Stimulated activated naive B cell treated with anti-CD40 and anti-IgM and Interleukin-4, amounts not matched to agents 10 μg/mL and 1 μg/mL and 100 μg/mL, for 72 hours (primary cell): ENCODE results near the gene GPR101.

Experiments used
- ATAC-seq, 2 donors: fragments of 150-1000 bp; cut with Tn5 transposase; replicated peaks; 2 replicates each; pipeline ENCODE4 v1.10.0; 2021; ENCODE audit warnings: moderate library complexity in 1 of 2
- DNase-seq: peaks from one replicate; pipeline ENCODE4 v3.0.0; 2021
- H3K27ac Mint-ChIP-seq: one replicate; pipeline ENCODE4 v1.8.0; 2022; ENCODE audit warnings: mild to moderate bottlenecking, mixed read lengths
- H3K27me3 Mint-ChIP-seq, 2 donors: one replicate each; pipeline ENCODE4 v1.8.0; 2022; ENCODE audit warnings: mixed read lengths in 2 of 2
- H3K36me3 Mint-ChIP-seq, 2 donors: one replicate each; pipeline ENCODE4 v1.8.0; 2022; ENCODE audit warnings: mixed read lengths in 2 of 2, mild to moderate bottlenecking in 1 of 2
- H3K4me1 Mint-ChIP-seq, 2 donors: one replicate each; pipeline ENCODE4 v1.8.0; 2022; ENCODE audit warnings: mixed read lengths in 2 of 2, mild to moderate bottlenecking in 1 of 2
- H3K4me3 Mint-ChIP-seq, 2 donors: one replicate each; pipeline ENCODE4 v1.8.0; 2022; ENCODE audit warnings: mild to moderate bottlenecking in 2 of 2, mixed read lengths in 2 of 2, moderate library complexity in 1 of 2
- H3K9me3 Mint-ChIP-seq, 2 donors: one replicate each; pipeline ENCODE4 v1.8.0; 2022; ENCODE audit warnings: mixed read lengths in 2 of 2, mild to moderate bottlenecking in 1 of 2

Gene GPR101, protein sequence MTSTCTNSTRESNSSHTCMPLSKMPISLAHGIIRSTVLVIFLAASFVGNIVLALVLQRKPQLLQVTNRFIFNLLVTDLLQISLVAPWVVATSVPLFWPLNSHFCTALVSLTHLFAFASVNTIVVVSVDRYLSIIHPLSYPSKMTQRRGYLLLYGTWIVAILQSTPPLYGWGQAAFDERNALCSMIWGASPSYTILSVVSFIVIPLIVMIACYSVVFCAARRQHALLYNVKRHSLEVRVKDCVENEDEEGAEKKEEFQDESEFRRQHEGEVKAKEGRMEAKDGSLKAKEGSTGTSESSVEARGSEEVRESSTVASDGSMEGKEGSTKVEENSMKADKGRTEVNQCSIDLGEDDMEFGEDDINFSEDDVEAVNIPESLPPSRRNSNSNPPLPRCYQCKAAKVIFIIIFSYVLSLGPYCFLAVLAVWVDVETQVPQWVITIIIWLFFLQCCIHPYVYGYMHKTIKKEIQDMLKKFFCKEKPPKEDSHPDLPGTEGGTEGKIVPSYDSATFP

DNA sequence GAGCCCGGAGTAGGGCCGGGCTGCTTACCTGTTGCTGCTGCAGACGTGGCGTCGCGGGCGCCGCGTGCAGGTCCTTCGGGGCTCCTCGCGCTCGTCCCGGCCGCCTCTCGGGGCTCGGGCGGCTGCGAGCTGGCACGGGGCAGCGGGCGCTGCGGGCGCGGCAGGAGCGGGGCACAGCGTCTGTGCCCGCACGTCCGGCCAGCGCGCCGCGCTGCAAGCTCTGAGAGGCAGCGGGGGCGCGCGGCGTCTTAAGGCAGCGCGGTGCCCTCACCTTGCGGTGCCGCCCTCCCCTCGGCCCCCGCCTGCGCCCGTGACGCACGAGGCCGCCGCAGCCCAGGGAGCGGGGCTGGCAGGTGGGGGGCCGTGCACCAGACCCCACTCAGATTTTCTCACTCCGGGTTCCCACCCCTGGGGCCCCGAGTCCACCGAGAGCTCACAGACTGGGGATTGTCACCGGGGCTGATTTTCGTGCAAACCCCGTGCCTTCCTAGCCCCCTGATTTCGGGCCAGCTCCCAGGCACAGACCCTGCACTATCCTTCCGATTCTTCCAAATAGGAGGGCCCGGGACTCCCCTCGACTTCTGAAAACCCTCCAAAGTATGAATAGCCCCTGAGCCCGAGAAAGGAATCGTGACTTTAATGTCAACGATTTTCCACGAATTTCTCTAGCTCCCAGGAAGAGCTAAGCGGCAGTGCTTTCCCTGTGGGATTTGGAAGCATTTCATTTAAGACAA, at the start of gene GPR101:
Gene GPR101, minus strand, starts transcription at position 222 of the 734 bp plus-strand sequence. CDS start 2,321 bp downstream, outside the sequence.
- Mint-ChIP-seq H3K4me3 (peak within 1 kb of the TSS in 1 of 2 donors; percentile 33), H3K36me3 (no peaks in the 10 kb centered on the region), H3K27ac (no peak within 1 kb of the TSS), H3K9me3 (no peaks in the 10 kb centered on the region), H3K27me3 (peaks cover 19 to 40% of the 10 kb centered on the region in 2 donors), H3K4me1 (no peaks in the 10 kb centered on the region)
- DNase-seq (no peak), ATAC-seq (peak in 1 of 2 donors; percentile 22)

DNA sequence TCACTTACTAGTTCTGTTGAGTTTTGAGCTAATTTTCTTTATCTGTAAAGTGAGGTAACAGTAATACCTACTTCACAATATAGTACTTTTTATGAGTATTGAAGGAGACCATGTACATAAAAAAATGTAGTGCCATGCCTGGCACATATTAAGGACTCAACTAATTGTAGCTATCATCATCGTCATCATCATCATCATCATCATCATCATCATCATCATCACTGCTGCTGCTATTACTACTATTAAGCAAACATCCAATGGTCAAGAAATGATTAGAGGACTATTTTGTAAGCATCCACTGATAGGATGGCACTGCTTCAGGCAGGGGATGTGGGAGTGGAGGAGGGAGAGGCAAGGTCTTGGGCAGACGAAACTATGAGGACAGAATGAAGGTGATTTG, 47.4 kb upstream of the GPR101 start:
- H3K36me3 Mint-ChIP-seq: no peaks in the 10 kb centered on the region
- ATAC-seq (no peak), DNase-seq (no peak)
- H3K4me1 Mint-ChIP-seq: no peaks in the 10 kb centered on the region
- peaks cover 6 to 11% of the 10 kb centered on the region in 2 donors for H3K27me3 Mint-ChIP-seq
- no peak overlapping the region for H3K4me3 Mint-ChIP-seq
- no peaks in the 10 kb centered on the region for H3K9me3 Mint-ChIP-seq
- H3K27ac Mint-ChIP-seq: no peak overlapping the region

DNA sequence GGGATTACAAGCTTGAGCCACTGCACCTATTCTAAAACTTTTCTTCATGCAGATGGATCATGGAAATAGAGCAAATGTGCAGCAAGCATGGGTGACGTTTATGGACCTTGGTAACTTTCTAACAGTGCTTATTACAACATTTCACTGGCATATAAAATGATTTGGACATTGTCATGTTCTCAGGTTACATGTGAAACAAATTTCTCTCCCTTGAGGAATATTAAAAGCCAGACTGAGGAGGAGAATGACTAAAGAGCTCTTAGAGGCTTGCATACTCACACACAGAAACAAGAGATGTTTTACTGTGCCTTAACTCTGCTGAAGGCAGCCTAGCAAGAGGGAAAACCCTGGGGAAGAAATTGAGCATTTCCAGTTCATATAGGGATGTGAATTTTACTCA, 38.6 kb upstream of the GPR101 start:
- no peaks in the 10 kb centered on the region for H3K9me3 Mint-ChIP-seq
- no peak overlapping the region for H3K4me3 Mint-ChIP-seq
- H3K27me3 Mint-ChIP-seq: no peaks in the 10 kb centered on the region
- H3K27ac Mint-ChIP-seq: no peak overlapping the region
- H3K4me1 Mint-ChIP-seq: no peaks in the 10 kb centered on the region
- ATAC-seq (no peak), DNase-seq (no peak)
- H3K36me3 Mint-ChIP-seq: no peaks in the 10 kb centered on the region

DNA sequence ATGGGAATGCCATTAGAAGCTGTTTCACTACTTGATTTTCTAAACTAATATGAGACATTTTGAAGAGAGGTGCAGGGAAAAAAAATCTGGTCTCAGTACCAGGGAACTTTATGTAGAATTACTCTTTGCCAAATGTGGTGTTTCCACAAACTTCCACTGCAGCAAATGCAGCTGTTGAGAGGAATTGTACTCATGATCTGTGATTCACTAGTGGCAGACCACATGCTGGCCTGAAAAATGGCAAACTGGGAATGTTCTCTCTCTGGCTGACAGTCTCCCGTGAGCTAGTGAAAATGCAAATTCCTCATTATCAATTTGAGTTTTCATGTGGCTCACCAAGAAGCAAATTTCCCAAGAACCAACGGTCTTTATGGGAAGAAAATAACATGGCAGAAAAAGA, 37.8 kb upstream of the GPR101 start:
- no peaks in the 10 kb centered on the region for H3K27me3 Mint-ChIP-seq
- H3K27ac Mint-ChIP-seq: no peak overlapping the region
- no peaks in the 10 kb centered on the region for H3K4me1 Mint-ChIP-seq
- no peak overlapping the region for H3K4me3 Mint-ChIP-seq
- DNase-seq: no peak
- ATAC-seq: no peak
- H3K36me3 Mint-ChIP-seq: no peaks in the 10 kb centered on the region
- no peaks in the 10 kb centered on the region for H3K9me3 Mint-ChIP-seq

DNA sequence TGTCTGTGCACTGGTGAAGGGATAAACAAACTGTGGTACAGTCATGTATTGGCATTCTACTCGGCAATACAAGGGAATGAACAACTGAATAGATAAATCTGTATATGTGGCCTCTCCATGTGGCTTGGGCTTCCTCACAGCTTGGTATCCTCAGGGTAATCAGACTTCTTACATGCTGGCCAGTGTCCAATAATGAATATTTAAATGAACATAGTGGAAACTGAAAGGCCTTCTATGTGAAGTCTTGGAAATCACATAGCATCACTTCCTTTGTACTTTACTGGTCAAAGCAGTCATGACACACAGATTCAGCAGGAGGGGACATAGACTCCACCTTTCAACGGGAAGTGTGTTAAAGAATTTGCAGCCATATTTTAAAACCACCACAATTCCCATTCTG, 33.4 kb upstream of the GPR101 start:
- no peak overlapping the region for H3K27ac Mint-ChIP-seq
- DNase-seq (no peak), ATAC-seq (no peak)
- H3K4me3 Mint-ChIP-seq: no peak overlapping the region
- H3K4me1 Mint-ChIP-seq: no peaks in the 10 kb centered on the region
- no peaks in the 10 kb centered on the region for H3K9me3 Mint-ChIP-seq
- peaks cover 8 to 9% of the 10 kb centered on the region in 2 donors for H3K27me3 Mint-ChIP-seq
- H3K36me3 Mint-ChIP-seq: no peaks in the 10 kb centered on the region

DNA sequence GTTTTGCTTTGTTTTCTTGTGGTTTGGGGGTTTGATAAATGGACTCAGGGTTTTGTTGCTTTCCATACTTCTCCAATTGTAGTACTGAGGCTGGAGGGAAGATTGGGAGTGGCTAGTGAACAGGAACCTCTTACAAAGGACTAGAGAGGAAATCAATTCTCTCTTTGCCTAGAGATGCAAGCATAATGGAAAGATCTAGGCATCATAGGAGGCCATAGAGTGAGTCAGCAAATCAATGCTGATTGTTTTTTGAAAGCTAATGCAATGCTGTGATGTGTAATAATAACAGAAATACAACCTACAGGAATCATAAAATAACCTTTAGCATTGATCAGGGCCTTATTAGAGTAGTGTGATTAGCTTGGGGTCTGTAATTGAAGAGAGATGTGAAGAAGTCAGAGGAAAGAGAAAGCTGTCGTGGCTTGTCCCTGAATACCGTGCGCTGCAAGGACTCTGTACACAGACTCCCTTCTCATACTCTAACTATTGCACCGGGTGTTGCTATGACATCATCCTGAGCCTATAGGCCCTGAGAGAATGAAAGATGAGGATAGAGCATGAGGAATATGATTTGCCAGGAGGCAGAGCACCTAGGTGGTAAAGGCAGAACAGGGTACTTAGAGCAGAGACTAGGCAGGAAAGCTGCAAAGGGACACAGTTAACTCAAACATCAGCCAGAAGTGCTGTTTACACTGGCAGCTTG, 29.3 kb upstream of the GPR101 start:
- ATAC-seq: no peak
- no peaks in the 10 kb centered on the region for H3K9me3 Mint-ChIP-seq
- H3K4me3 Mint-ChIP-seq: no peak overlapping the region
- no peak for DNase-seq
- no peaks in the 10 kb centered on the region for H3K4me1 Mint-ChIP-seq
- peaks cover 9 to 17% of the 10 kb centered on the region in 2 donors for H3K27me3 Mint-ChIP-seq
- no peaks in the 10 kb centered on the region for H3K36me3 Mint-ChIP-seq
- H3K27ac Mint-ChIP-seq: no peak overlapping the region

DNA sequence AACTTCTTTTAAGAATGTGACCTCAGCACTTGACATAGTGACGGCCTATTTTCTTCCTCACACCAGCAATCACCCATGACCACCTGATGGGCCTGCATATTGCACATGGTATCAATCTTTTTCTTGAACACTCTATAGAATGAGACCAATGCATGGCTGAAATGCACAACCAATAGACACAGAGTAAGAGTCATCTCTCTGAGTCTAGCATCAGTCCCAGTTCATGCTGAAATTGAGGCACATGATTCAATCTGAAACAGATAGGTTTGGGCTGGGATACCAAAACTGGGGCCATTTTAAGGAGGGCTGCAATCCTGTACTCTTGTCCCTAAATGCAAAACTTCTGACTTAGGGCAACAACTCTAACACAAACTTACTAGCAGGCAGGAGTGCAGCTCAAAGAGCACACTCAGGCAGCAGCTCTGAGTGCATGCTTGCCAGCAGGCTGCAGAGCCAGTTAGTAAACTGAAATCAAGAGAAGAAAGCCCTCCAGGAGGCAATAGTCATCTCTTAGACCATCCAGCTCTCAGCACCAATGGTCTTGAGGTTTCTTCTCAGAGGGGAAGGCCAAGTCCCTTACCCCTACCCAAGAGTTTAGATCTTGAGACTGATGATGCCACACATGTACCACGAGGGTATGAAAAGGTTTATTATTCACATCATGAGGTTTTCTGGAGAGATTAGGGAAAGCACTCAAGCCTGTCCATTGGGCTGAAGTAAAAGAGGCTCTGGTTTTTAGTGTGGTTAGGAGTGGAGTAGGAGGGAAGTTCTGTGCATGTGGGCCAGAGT, 24.7 kb upstream of the GPR101 start:
- Mint-ChIP-seq H3K27ac (no peak overlapping the region), H3K9me3 (no peaks in the 10 kb centered on the region), H3K27me3 (peaks cover 24 to 33% of the 10 kb centered on the region in 2 donors), H3K4me1 (no peaks in the 10 kb centered on the region), H3K4me3 (no peak overlapping the region), H3K36me3 (no peaks in the 10 kb centered on the region)
- no peak for DNase-seq
- peak; percentile 27 to 51 for ATAC-seq

DNA sequence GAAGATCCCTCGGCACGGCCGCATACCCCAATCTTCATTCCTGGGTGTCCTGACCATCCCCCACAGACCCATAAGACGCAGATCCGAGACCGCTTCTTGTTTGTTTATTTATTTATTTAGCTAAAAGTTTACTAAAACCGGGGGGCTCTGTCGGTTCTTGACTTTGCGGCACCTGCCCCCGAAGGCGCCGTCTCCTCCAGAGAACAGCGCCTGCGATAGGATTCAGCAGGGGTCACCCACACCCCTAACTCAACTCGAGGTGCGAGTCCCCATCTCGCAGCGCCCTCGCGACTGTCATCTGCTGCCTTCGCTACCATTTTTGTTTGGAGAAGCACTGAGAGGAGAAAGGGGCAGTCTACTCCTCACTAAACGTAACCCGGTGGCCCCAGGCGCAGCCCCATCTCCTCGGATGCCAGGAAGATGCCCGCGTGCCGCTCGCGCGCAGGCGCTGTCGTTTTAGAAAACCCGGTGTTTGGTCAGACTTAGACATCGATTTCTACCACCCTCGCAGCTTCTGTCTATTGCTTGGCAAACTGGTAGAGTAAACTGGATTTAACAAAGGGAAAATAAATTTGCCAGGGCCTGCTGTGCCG, 18.9 kb upstream of the GPR101 start:
- peak overlapping the region; percentile 72 for H3K27ac Mint-ChIP-seq
- DNase-seq: peak; percentile 7
- ATAC-seq: peak; percentile 40 to 41

DNA sequence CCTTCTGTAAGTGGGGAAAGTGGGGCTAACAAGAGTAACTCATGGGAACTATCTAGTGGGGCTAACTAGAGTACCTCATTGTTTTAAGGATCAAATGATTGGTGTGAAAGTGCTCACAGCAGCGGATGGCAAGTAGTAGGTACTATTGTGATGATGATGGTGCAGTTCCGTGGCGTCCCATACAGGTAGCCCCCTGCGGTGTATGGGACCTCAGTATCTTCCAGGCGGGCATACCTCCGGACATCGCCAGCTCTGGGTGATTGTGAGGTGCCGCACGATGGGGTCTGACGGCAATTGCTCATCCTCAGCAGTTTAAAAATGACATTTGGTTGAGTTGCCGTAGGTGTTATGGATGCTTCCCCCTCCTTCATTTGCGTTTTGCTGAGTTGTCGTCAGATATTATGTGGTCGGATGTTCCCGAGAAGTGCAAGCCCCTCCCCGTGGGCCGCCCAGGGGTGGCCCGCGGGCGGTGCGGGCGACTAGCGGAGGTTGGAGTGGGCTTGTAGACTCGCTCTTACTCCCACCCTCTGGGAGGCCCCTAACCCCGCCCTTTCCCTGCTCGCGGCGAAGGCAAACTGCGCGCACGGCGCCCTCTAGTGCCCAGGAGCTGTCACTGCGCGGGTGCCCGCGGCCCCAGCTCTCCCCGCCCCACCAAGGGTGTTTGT, 18.3 kb upstream of the GPR101 start:
- Mint-ChIP-seq H3K36me3 (no peaks in the 10 kb centered on the region), H3K4me3 (peak overlapping the region; percentile 87 to 89), H3K27me3 (peaks cover 34 to 48% of the 10 kb centered on the region in 2 donors), H3K9me3 (no peaks in the 10 kb centered on the region), H3K4me1 (peaks cover 6 to 13% of the 10 kb centered on the region in 2 donors), H3K27ac (peak overlapping the region; percentile 72)
- peak; percentile 67 for DNase-seq
- ATAC-seq: peak; percentile 89

More for the DNA sequence above, 18.9 kb upstream of the GPR101 start:
- peaks cover 34 to 46% of the 10 kb centered on the region in 2 donors for H3K27me3 Mint-ChIP-seq
- H3K36me3 Mint-ChIP-seq: no peaks in the 10 kb centered on the region
- H3K4me3 Mint-ChIP-seq: peak overlapping the region; percentile 87 to 89
- H3K9me3 Mint-ChIP-seq: no peaks in the 10 kb centered on the region
- peaks cover 6 to 13% of the 10 kb centered on the region in 2 donors for H3K4me1 Mint-ChIP-seq

DNA sequence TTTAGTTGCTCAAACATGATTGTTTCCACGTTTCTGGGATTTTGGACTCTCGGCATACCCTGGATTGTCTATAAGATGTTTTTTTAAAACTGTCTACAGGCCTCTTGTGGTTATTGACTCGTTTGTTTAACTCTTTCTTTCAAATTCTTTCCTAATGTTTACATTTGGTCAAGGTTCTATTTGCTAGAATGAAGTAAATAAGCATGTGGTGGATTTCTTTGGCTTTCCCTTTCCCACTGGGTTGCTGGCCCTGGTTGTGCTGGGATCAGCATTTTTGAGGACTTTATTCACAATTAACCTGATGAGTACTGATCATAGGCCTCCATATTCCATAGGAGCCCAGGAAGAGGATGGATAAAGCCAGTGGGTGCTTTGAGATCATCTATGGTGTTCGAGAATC, 11.1 kb upstream of the GPR101 start:
- no peaks in the 10 kb centered on the region for H3K36me3 Mint-ChIP-seq

DNA sequence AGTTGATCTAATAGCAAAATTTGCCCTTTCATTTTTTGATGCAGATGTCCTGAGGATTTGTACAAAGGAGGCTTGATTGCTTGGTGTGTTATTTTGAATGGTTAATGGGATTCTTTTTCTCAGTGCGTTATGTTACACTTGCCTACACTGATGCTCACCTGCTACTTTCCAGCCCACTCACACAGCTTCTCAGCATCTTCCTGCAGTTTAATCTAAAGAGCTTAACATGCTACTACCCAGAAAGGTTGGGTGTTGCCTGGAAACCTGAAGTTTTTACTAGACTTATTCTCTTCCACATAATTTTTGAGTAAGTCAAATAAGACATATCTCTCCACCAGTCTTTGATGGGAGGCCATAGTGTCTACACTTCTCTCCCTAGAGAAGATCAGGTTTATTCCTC, 9.9 kb upstream of the GPR101 start:
- Mint-ChIP-seq H3K36me3 (no peaks in the 10 kb centered on the region), H3K4me1 (no peaks in the 10 kb centered on the region), H3K4me3 (no peak overlapping the region), H3K9me3 (peaks cover 0 to 4% of the 10 kb centered on the region in 2 donors), H3K27me3 (peaks cover 0 to 15% of the 10 kb centered on the region in 2 donors), H3K27ac (no peak overlapping the region)
- DNase-seq (no peak), ATAC-seq (no peak)

More for the DNA sequence above, 11.1 kb upstream of the GPR101 start:
- Mint-ChIP-seq H3K4me1 (no peaks in the 10 kb centered on the region), H3K9me3 (peaks cover 0 to 4% of the 10 kb centered on the region in 2 donors), H3K4me3 (no peak overlapping the region), H3K27ac (no peak overlapping the region), H3K27me3 (peaks cover 0 to 20% of the 10 kb centered on the region in 2 donors)
- no peak for ATAC-seq
- no peak for DNase-seq

DNA sequence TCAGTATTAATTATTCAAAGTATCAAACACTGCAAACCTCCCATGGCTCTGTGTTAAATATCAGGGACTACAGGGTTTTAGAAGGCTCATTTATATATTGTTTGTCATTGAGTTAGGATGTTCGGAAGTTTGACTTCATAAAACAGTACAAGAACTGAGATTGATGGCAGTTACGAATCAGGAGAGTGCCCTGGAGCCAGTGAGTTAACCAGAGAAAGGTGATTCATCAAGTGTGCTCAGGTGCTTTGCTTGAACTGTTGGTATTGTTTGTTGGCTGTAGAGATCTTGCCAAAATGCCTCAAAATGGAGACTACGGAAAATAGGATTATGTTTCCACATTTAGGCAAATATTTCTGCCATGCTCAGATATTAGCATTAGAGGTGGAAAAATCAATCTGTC, 7.5 kb upstream of the GPR101 start:
- ATAC-seq (no peak), DNase-seq (no peak)
- no peak overlapping the region for H3K27ac Mint-ChIP-seq
- H3K9me3 Mint-ChIP-seq: peaks cover 0 to 4% of the 10 kb centered on the region in 2 donors
- peaks cover 0 to 15% of the 10 kb centered on the region in 2 donors for H3K27me3 Mint-ChIP-seq
- H3K36me3 Mint-ChIP-seq: no peaks in the 10 kb centered on the region
- H3K4me1 Mint-ChIP-seq: no peaks in the 10 kb centered on the region
- no peak overlapping the region for H3K4me3 Mint-ChIP-seq
